KG1 (cell line): Measurements from ENCODE around the gene KDM3A.

Experiments
- DNase-seq: peaks from one replicate; lab custom pipeline; 2025; lab: John Stamatoyannopoulos, UW

KDM3A gene

GRCh38 chr2:86433137-86433536 is 8.0 kb upstream of the KDM3A start:
- no peak for DNase-seq

DNA sequence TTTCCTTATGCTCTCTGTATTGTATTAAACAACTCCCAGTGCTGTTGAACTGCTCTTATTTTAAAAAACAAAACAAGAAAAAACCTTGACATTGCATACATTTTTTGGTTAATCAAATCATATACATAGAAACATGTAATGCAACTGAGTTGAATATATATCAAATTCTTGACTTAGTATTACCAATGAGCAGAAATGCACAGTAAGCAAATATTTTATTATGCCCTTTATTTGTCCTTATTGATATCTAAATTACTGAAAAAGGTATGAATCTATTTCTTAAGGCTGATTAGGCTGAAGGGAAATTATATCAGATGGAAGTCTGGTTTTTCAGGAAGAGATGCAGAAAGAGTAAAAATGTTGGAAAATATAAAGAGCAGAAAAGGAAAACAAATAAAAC is 6.9 kb upstream of the KDM3A start:
- no peak for DNase-seq

- no peak for DNase-seq
Measured at GRCh38 chr2:86435531-86435930, 5.6 kb upstream of the KDM3A start.

GRCh38 chr2:86436328-86436727 is 4.8 kb upstream of the KDM3A start:
- DNase-seq, result no peak

GRCh38 chr2:86439879-86440630 is 1.1 kb upstream of the KDM3A start:
- DNase-seq, result no peak

- DNase-seq, result no peak
Measured at GRCh38 chr2:86441392-86441881, 266 bp downstream of the KDM3A start.

- DNase-seq, result peak; percentile 35
Measured at GRCh38 chr2:86441882-86442641, 891 bp downstream of the KDM3A start.

- peak; percentile 19 for DNase-seq
Measured at GRCh38 chr2:86442642-86443005, 1.5 kb downstream of the KDM3A start.

DNA sequence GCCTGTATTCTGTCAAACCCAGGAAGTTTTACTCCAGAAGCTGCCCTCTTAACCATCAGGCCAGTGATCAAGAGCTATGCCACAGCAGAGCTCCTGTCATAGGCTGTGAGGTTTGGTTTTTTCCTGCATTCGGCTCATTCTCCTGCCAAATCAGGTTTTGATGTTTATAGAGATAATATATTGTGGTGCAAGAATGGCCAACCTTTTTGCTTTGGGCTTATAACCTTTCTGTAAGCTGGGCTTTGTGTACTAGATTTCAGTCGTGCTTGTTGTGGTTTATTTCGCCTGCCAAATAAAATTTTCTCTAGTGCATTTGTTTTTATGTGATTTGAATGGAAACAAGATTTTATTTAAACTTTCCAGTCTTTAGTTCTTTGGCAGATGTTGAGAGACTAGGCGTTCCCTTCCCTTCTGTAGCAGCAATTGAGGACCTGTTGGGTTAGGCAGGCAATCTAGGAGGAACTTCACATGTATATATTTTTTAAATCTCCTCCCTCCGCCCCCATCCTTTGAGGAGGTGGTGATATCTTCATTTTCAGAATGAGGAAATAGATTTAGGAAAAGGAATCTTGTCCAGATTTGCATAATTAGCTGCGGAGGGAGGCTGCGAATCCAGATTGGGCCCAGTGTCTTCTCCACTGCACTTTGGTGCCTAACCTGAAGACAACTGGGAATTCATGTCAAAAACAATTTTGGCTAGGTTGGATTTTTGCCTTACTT is 2.6 kb downstream of the KDM3A start:
- DNase-seq, result no peak

GRCh38 chr2:86445436-86445835 is 4.3 kb downstream of the KDM3A start:
- no peak for DNase-seq

DNA sequence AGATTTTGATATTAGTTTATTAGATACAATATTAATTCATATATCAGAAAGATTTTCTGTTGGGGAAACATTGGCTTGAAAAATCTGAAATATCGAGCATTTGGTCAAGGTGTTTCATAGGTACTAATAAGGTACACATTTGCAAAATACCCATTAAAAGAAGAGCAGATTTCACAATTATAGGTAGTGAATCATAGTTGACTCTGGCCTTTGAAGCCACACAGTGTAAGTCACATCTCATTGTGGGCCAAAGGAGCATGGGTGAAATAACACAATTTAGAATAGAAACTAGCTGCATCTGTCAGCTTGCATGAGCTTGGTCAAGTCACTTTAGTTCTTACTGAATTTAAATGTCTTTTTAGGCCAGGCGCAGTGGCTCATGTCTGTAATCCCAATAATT is 4.9 kb downstream of the KDM3A start:
- DNase-seq, result no peak

- no peak for DNase-seq
Measured at GRCh38 chr2:86453836-86454235, 12.7 kb downstream of the KDM3A start.

DNA sequence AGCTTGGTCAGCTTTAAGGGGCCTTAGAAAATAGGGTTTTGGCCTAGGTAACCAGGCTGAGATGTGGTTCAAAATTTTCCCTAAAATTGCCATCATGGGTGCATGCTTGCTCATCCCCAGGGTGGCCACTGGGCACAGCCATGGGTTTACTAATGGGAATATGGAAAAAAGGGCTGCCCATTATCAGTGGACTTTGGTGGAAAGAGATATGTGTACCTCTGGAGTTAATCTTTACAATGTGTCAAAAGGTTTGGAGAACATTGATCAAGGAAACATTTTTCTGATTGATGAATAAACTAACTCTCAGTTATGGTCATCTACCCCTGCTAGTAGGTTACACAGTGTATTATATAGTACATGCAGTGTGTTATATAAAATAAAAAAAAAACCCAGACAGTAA is 13.1 kb downstream of the KDM3A start:
- no peak for DNase-seq

- no peak for DNase-seq
Measured at GRCh38 chr2:86455181-86455580, 14.0 kb downstream of the KDM3A start.

- no peak for DNase-seq
Measured at GRCh38 chr2:86461042-86461743, 20.0 kb downstream of the KDM3A start.

DNA sequence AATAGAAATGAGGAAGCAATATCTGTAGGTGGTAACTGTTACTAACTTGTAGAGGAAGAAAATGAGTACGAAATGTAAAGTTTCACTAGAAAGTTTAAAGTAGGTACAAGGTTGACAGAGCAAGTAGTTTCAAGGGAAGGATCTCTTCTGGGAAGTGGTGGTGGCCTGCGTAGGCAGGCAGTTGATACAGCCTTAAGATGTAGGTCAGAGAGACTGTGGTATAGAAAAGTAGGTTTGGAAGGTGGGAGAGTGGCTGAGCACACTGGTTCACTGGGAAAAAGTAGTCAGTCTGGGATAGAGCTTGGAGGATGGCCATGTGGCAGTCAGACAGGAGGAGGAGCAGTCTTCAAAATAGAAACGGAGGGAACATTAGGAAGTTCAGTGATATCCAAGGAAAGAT is 23.5 kb downstream of the KDM3A start:
- DNase-seq, result no peak

DNA sequence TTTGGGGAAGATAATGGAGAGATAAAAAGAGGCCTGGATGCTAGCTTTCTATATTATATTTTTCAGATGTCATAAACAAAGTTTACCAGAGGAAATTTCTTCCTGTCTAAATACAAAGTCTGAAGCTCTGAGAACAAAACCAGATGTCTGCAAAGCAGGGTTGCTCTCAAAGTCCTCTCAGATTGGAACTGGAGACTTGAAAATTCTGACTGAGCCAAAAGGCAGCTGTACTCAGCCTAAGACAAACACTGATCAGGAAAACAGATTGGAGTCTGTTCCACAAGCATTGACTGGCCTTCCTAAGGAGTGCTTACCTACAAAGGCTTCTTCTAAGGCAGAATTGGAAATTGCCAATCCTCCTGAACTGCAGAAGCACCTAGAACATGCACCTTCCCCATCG is 25.1 kb downstream of the KDM3A start:
- no peak for DNase-seq

DNA sequence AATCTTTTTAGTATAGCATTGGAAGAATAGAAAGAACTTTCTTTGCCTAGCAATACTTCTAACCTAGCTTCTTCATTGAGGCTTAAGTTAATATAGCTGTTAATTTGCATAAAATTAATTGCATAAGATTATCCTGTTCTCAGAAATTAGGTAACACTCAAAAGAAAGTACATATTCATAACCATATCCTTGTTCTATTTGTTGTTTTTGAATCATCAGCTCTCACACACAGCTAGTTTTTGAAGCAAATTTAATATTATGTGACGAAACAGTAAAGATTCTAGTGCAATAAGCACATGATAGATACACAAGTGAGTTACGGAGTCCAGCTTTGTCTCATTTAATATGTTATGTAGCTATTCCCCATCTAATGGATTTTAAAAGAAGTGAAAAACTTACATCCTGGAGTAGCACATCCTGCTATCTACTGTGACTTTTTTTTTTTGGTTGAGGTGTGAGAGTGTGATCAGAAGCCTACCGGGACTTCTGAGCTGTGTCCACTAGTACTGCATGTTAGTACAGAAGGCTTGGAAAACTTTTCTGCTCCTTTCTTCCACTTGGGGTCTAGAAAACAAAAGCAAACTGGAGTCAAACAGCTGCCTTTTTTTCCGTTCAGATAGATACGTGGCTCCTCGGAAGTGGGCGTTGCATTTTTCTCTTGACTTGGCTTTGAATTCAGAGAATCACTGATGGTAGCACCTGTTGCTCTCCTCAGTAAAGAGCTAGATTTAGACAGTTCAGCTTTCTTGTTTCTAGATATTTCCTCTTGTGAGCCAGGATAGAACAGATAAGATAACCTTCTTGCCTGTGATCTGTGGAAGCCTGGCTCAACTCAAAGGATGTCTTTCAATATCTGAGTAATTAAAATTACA is 27.2 kb downstream of the KDM3A start:
- DNase-seq, result no peak

DNA sequence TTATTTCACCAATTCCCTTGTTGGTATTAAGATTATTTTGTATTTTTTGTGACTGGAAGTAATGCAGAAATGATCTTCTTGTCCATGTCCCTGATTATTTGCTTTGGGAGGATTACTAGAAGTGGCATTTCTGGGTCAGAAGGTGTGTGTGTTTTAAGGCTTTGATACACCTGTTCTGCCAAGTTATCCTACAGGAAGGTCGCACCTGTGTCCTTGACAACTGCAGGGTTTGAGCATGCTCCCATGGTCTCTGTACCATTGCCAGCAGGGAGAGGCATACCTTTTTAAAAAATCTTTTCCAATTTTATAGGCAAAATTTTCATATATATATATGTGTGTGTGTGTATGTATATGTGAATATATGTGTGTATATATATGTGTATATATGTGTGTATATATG is 29.7 kb downstream of the KDM3A start:
- no peak for DNase-seq

DNA sequence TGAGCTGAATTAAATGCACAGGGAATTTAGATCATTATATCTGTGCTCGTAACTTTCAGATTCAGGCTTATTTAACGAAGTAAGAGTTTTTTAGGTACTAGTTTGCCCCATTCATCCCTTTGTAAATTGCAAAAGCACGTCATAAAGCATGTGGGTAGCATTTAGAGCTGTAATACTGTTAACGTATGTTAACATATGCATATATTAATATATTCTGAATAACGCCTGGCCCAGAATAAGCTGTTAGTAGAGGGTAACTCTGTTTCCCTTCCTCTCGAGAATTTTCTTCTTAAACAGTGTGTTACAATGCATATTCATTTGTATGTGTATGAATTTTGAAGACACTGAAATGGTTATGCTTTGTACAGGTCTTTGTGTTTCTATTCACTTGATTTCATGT is 30.5 kb downstream of the KDM3A start:
- no peak for DNase-seq

DNA sequence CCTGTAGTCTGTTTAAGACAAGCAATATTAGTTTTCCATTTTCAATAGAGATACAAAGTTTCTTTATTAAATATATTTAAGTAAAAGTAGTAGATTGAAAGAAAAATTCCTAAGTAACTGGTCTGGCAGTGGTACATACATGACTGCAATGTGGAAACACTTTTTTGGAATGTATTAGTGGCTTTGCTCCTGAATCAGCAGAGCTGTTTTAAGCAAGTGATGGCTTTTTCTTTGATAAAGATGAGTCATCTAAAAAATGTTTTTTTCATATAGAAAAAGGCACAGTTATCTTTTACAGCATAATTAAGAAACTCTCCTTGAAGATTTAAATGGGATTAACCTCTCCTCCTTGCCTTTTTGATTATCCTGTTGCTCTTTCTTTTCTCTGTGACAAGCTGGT is 34.9 kb downstream of the KDM3A start:
- DNase-seq, result no peak
